Measurements from ENCODE around the gene SLC48A1. TPM values are rescaled to one million over a fixed set of nuclear protein-coding genes. Genes with fewer than 3 reads are reported as not detected.

Gene SLC48A1
- total RNA-seq, 120 experiments from 2014 or later: 71.9 to 264 (median 114) TPM

Other genes with a start within 250 kb of the SLC48A1 start
- 10 to 100 TPM; 18.5 to 41.3 (median 28.2) TPM for gene RPAP3, start 67.2 kb upstream of the SLC48A1 start, total RNA-seq
- 1 to 10 TPM in 111 of 120 experiments, under 1 TPM in 9; 0.65 to 4.5 (median 2.0) TPM for gene ENDOU, start 47.7 kb upstream of the SLC48A1 start, total RNA-seq
- 100 to 1,000 TPM in 51 of 120 experiments, 10 to 100 TPM in 69; 33.3 to 206 (median 93.7) TPM for gene RAPGEF3, start 14.4 kb upstream of the SLC48A1 start, total RNA-seq
- 10 to 100 TPM; 25.9 to 77.6 (median 46.8) TPM for gene HDAC7, start 46.7 kb downstream of the SLC48A1 start, total RNA-seq
- gene VDR, start 131.8 kb downstream of the SLC48A1 start, total RNA-seq: 1 to 10 TPM in 18 of 120 experiments, under 1 TPM in 96, not detected in 6; 0.12 to 2.9 (median 0.42) TPM
- gene TMEM106C, start 190.4 kb downstream of the SLC48A1 start, total RNA-seq: 10 to 100 TPM; 21.4 to 75.3 (median 46.1) TPM
- 1 to 10 TPM in 13 of 120 experiments, under 1 TPM in 73, not detected in 34; 0.10 to 1.8 (median 0.35) TPM for gene COL2A1, start 231.2 kb downstream of the SLC48A1 start, total RNA-seq